GM18873 (cell line): ENCODE measurements around the gene TBC1D22A.

ENCODE experiments used
- ATAC-seq: cut with Tn5 transposase; IDR thresholded peaks from one replicate; pipeline ENCODE4 v1.9.1; 2021; ENCODE audit warnings: mild to moderate bottlenecking, moderate library complexity, moderate number of reproducible peaks; ENCODE audit not compliant: unreplicated experiment, low FRiP score

The TBC1D22A gene

DNA sequence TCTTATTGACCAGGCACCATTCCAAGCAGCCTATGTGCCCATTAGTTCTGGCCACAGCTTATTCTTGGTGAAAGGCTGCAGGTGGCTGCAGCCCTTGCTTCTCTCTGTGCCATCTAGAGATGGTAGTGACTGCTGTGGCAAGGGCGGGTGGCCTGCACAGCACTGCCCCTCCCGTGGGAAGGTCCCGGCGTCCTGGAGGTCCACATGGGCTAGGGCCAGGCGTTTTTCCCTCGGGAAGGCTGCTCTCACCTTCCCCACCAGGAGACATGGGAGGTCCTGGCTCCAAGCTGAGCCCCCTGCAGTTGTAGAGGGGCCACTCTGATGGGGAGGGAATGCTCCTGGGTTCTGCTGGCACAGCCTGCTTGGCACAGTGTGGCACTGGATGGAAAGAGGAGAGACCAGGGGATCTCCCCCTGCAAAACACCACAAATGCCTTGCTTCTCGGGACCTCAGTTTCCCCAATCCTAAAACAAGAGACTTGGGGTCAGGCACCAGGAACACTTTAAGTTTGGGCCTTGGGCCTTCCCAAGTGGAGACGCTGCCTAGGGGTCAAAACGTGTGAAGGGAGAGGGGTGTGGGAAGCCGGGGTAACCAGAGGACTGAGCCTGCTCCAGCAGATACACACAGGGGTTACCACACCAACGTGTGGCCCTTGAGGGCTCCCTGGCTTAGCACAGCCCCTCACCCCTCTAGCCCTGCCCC lies 10.0 kb upstream of the TBC1D22A start:
- ATAC-seq: no peak

- no peak for ATAC-seq
Observed at GRCh38 chr22:46752988-46753310, 9.5 kb upstream of the TBC1D22A start.

DNA sequence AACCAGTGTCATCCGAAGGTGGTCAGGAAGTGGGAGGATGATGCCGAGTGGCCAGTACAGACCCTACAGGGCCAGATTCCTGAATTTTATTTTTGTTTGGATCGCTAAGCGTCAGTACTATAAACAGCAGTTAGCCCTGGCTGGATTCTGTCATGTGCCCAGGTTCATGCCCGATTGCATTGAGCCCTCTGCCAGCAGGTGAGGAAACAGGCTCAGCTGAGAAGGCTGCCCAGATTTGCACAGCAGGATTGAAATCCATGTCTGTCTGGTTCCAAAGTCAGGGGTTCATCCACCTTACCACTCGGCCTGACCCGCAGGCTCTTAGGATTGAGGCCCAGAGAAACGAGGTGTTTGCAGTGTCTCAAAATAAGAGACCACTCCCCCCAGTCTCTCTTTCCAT lies 9.1 kb upstream of the TBC1D22A start:
- no peak for ATAC-seq

DNA sequence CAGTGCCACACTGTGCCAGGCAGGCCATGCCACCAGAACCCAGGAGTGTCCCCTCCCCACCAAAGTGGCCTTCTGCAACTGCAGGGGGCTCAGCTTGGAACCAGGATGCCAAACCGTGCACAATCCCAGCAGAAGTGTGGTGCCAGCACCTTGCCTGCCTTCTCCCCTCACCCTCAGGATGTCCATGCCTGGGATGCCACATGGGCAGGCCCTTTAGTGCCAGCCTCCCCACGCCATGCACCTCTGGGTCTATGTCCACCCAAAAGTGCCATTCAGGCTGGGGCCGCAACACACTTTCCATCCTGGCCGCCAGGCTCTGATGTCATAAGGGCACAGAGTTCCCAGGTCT lies 8.7 kb upstream of the TBC1D22A start:
- no peak for ATAC-seq

DNA sequence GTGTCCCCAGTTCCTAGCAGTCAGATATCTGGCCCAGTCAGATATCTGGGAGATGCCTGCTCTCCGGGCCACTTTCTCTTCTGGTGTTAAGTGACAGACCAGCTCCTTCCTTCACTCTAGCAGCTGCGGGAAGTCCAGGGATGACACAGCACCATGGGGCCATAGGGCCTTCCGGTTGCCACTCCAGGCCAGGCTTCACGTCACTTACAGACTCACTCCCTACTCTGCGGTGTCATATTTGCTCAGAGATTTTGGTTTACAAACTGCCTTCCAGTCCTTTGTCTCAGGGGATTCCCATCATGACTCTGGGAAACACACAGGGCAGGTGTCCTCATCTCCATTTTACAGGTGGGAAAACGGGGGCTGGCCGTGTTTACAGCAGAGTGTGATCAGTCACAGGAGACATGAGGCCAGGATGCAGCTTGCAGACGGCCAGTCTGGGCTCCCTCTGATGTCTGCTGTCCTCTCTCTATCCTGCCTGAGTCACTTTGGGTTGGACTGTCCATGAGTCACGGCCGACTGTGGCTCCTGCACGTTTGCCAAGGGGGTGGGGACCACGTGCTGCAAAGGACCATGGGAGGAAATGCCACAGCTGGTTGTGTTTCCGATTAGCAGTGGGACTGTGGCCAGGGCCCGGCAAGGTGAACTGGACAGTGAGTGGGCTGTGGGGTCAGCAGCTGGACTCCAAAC lies 8.2 kb upstream of the TBC1D22A start:
- no peak for ATAC-seq

- no peak for ATAC-seq
Observed at GRCh38 chr22:46754826-46755225, 7.6 kb upstream of the TBC1D22A start.

DNA sequence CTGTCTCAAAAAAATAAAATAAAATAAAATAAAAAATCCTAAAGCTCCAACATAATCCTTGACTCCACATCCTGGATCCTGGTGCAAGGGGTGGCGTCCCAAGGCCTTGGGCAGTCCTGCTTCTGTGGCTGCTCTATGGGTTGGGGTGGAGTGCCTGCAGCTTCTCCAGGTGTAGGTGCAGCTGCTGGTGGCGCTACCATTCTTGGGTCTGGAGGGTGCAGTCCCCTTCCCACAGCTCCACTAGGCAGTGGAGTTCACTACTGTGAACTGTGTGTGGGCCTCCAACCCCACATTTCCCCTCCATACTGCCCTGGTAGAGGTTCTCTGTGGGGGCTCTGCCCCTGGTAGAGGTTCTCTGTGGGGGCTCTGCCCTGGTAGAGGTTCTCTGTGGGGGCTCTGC lies 6.9 kb upstream of the TBC1D22A start:
- ATAC-seq: no peak

- no peak for ATAC-seq
Observed at GRCh38 chr22:46756097-46756496, 6.4 kb upstream of the TBC1D22A start.

DNA sequence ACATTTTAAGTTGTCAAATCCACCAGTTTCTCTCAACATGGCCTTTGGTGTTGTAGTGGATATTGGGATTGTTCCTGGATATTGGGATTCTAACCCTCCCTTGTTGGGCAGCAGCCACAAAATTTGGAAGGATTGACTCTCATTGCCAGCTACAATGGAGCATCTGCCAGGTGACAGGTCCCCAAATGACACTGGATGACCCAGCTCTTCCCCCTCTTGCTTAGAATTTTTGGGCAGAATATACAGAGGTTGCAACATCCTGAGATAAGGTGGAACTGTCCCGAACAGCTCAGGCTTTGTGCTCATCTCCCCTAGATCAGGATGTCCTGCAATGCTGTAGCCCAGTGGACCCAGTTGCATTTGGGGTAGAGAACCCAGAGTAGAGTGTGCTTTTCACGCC lies 5.3 kb upstream of the TBC1D22A start:
- ATAC-seq: no peak

- ATAC-seq: no peak
Observed at GRCh38 chr22:46758121-46758520, 4.3 kb upstream of the TBC1D22A start.

GRCh38 chr22:46758867-46759290 lies 3.6 kb upstream of the TBC1D22A start:
- ATAC-seq: no peak

DNA sequence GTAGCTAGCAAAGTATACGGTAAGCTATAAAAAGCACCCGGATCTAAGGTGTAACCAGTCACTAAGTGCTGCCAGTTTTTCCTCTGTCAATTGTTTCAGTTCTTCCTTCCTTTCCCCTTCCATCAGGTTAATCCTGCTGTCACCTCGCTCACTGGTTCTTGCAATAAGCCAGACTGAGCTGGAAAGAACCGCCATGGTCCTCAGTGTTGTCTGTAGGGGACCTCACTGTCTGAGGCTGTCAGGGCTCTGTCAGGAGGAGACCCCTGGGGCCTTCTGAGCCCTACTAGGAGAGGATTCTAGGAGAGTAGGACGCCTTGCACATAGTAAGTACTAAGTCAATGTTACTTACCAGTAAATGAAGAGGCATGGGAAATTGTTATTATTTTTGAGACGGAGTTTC lies 1.4 kb upstream of the TBC1D22A start:
- ATAC-seq: no peak

GRCh38 chr22:46761539-46762237 lies 762 bp upstream of the TBC1D22A start:
- no peak for ATAC-seq

DNA sequence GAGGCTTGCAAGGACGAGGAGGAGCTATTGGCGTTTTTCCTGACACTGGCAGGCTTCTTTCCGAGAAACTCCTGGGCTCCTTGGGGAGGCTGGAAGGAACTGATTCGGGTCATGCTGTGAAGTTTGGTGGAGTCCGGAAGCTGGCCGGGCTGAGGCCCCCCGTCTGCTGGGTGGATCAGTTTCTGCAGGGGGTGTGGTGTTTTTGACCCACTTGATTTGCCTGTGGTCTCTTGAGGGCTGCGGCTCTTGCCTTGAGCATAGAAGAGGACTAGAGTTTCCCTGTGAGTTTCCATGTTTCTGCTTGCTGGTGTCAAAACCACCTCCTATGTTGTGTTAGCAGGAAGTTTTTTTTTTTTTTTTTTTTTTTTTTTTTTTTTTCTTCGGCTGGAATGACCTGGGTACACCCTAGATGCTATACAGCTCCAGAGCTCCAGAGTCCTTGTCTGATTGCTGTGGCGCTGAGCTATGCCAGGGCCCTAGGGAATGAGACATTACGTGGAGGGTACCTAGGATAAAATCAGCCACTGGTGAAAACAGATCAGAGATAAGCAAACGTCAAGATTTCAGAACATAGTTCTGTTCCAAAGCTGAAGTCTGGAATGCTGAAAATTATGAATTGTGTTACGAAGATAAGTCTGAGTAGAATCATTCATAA lies 728 bp downstream of the TBC1D22A start:
- ATAC-seq: peak; percentile 50

- ATAC-seq: no peak
Observed at GRCh38 chr22:46764140-46764680, 1.8 kb downstream of the TBC1D22A start.

- no peak for ATAC-seq
Observed at GRCh38 chr22:46764779-46765485, 2.5 kb downstream of the TBC1D22A start.

DNA sequence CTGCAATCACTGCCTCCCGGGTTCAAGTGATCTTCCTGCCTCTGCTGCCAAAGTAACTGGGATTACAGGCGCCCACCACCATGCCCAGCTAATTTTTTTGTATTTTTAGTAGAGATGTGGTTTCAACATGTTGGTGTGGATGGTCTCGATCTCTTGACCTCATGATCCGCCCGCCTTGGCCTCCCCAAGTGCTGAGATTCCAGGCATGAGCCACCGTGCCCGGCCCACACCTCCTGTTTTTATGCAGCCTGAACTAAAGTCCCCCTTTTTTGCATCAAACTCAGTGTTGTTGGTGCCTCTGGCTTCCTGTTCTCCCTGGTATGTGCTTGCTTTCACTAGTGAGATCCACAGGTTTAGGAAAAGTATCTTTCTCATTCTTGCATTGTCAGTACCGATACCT lies 4.2 kb downstream of the TBC1D22A start:
- no peak for ATAC-seq

- no peak for ATAC-seq
Observed at GRCh38 chr22:46767249-46767985, 5.0 kb downstream of the TBC1D22A start.

GRCh38 chr22:46769191-46769675 lies 6.8 kb downstream of the TBC1D22A start:
- no peak for ATAC-seq

GRCh38 chr22:46769706-46770105 lies 7.3 kb downstream of the TBC1D22A start:
- ATAC-seq: no peak
